GM21529 (cell line): Measurements from ENCODE around the gene MTRFR.
A peak's percentile ranks its signal among the peaks of the same experiment; 100 is the strongest.
"Not testable (repeated sequence)": the region's sequence is repeated elsewhere in the genome, so short reads cannot be mapped to it uniquely, and the experiment has no call there.

Source experiments
- ATAC-seq: cut with Tn5 transposase; IDR thresholded peaks from one replicate; pipeline ENCODE4 v1.9.1; 2021; ENCODE audit not compliant: unreplicated experiment

The MTRFR gene

DNA sequence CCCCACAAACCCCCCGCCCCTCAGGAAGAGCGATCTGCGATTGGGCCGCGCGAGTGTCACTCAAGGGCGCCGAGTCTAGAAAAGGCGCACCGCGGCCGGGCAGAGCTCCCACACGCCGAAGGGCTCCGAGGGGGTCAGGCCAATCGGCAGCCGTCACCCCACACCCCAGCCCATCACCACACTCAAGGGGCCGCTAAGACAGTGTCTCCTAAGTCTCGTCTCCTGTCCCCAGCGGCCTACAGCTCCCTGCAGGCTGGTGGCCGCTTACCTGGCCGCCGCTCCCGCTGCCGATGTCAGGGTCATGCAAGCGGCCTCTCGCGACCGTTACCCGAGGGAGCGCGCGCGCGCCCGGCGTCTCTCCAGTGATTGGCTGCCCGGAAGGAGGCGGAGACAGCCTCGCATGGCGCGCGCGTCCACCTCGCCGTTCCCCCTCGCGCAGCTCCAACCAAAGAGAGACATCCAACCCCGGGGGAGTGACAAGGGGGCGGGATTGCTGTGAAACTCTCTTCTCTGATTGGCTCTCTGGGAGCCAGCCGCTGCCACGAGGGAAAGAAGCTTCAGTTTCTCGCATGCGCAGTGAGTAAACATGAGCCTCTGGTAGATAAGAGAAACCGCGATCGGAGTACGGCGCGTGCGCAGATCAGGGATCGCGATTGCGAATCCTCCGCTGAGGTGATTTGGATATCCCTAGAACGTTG lies at the start of gene MTRFR, which contains the start of gene MPHOSPH9:
MTRFR (plus strand) TSS at position 630 of the 698 bp plus-strand sequence. CDS start 20,239 bp downstream, outside the sequence.
MPHOSPH9 (minus strand) TSS at position 335 of the 698 bp plus-strand sequence. CDS start 2,777 bp downstream, outside the sequence.
- peak; percentile 83 for ATAC-seq

DNA sequence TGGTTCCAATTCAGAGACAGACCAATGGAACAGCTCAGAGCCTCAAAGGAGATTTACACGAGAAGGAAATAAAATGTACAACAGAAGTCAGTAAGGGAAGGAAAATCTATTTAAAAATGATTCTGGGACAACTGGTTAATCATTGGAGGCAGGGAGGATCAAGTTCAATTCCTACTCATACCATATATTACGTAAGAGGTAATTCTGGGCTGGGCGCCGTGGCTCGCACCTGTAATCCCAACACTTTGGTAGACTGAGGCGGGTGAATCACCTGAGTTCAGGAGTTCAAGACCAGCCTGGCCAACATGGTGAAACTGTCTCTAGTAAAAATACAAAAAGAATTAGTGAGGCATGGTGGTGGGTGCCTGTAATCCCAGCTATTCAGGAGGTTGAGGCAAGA lies 45.6 kb upstream of the MTRFR start:
- ATAC-seq: no peak

DNA sequence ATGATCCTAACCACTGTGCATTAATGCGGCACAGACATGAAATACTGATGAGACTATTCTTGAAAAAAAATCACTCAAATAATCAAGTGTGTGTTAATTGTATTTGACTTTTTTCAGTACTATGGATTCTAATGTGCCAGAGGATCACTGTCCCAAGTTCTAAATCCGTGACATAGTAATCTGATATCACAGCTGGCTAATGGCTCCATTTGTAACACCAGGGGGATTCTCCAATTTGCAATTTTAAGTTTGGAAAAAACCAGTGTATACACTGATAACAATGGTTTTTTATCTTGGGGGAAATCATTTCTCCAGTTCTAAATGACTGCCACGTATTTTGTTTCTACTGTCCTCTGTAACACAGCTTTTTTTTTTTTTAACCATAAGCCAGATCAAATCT lies 33.3 kb upstream of the MTRFR start:
- ATAC-seq: no peak

DNA sequence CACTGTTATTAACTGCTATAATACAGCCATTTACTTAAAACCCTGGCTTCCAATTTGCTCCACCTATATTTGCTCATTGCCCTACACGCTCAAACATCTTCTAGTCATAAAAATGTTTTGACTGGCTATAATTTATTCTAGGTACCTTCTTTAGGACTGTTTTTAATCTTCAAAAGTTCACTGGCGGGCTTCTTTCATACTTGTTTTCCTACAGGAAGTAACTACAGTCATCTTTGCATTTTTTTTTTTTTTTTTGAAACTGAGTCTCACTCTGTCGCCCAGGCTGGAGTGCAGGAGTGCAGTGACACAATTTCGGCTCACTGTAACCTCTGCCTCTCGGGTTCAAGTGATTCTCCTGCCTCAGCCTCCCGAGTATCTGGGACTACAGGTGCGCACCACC lies 32.8 kb upstream of the MTRFR start:
- no peak for ATAC-seq

DNA sequence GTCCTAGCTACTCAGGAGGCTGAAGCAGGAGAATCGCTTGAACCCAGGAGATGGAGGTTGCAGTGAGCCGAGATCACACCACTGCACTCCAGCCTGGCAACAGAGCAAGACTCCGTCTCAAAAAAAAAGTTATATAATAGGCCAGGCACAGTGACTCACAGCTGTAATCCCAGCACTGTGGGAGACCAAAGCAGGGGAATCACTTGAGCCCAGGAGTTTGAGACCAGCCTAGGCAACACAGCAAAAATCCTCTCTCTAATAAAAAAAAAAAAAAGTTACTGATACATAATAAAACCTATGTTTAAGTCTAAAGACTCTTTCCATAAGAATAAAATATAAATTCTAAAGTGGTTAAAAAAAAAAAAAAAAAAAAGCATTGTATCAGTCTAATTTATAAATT lies 26.4 kb upstream of the MTRFR start:
- not testable (repeated sequence) for ATAC-seq

DNA sequence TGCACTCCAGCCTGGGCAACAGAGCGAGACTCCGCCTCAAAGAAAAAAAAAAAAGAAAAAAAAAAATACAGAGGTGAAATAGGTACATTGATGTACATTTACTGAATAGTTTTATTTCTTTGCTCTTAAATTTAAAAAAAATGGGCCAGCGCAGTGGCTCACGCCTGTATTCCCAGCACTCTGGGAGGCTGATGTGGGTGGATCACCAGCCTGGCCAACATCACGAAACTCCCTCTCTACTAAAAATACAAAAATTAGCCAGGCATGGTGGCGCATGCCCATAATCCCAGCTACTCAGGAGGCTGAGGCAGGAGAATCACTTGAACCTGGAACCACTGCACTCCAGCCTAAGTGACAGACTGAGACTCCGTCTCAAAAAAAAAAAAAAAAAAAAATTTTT lies 25.4 kb upstream of the MTRFR start:
- ATAC-seq: not testable (repeated sequence)

DNA sequence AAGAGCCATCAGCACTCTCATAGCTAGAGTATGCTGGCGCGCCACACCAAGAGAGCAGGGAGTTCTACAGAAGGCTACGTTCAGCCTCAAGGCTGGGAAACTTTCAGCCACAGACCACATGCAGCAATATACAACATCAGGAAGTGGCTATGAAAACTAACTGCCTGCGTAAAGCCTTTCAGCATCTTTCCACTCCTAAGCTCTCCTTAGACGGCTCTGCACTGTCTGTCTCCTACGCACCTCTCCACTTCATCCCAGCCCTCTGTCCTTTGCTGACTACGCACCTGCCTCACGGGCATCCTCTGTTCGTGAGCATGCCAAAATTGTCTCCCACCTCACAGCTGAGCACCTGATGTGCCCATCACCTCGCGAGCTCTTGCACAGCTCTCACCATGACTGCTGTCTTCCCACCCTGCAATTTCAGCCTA lies 10.0 kb upstream of the MTRFR start:
- no peak for ATAC-seq

DNA sequence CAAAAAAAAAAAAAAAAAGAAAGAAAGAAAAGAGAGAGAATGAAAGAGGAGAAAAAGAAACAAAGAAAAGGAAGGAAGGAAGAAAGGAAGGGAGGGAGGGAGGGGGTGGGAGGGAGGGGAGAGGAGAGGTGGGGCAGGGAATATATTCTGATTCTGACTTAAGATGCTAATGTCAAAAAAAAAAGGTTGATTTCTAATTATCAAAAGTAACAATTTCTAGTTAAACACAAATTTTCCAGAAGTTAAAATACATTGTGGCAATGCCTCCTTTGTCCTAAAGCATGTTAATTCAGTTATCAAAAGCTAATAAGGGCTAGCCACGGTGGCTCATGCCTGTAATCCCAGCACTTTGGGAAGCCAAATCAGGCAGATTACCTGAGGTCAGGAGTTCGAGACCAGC lies 7.8 kb upstream of the MTRFR start:
- ATAC-seq: no peak

DNA sequence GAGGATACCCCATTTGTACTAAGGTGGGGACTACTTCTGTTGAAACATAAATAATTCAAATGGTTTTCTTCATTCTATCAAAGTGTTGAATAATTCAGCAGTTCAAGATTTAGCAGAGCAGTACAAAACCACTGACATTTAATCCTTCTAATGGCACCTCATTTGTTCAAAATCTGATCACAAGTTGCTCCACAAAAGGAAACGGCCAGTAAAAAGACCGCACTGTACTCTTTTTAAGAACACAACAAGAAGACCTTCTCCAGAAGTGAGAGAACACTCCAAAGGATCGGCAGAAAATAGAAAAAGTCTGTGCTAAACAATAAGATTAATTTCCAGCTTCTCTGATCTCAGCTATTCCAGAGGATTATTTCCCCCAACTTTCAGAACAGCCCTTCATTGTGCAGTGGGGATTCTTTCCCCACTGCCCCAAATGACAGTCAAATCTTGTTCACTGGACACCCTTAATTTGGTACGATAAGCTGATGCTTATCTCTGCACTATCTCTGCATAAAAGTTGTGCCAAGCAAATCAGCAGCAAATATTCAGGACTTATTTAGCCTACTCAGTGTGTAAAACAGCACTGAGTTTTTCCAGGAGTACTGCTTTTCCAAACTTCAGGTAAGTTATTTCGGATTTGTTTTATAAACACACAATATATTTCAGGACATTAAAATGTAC lies 5.5 kb upstream of the MTRFR start:
- no peak for ATAC-seq

DNA sequence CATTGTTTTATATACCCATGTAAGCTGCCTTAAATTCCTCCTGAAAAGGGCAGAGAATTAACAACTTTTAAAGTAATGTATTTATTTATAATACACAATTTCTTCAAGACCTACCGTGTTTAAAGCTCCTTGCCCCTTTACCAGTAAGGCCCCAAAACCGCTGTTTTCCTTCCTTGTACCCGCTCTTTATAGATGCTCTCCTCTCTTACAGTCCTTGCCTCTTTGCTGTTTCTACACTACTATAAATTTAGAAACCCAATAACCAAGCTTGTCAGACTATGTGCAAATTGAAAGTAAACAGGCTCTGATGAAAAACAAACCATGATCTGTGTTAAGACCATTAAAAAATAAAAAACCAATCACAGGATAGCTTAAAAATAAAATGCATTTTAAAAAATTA lies 4.2 kb upstream of the MTRFR start:
- ATAC-seq: no peak

DNA sequence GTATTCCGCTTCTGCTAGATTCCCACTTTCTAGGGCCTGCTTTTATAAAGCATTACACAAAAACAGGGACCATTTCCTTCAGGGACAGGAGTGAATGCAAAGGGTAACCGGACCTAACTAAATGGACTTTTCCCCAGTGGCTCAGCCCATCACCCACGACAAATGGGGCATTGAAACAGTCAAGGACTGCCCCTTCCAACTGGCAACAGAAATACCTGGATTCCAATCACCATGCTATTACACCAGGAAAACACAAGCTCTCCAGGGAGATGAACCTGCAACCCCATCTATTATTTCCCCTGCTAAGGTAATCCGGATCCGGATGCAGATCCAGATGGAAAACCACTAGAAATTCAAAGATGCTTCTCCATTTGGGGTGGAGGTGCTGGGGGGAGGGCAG lies 1.3 kb upstream of the MTRFR start:
- ATAC-seq: no peak

DNA sequence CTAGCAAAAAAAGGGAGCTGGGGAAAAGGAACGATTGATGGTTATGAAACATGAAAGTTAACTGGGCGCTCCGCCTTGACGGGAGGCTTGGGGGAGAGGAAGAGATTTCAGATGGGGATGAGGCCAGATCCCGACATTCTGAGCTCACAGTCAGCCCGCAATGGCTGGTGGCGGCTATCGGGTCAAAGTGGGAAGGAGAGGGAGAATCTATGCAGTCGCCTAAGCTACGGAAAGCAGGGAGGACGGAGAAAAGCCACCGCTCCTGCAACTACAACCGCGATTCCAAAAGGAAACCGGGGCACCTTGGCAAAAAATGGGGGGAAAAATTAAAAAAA lies 797 bp upstream of the MTRFR start:
- ATAC-seq: no peak

DNA sequence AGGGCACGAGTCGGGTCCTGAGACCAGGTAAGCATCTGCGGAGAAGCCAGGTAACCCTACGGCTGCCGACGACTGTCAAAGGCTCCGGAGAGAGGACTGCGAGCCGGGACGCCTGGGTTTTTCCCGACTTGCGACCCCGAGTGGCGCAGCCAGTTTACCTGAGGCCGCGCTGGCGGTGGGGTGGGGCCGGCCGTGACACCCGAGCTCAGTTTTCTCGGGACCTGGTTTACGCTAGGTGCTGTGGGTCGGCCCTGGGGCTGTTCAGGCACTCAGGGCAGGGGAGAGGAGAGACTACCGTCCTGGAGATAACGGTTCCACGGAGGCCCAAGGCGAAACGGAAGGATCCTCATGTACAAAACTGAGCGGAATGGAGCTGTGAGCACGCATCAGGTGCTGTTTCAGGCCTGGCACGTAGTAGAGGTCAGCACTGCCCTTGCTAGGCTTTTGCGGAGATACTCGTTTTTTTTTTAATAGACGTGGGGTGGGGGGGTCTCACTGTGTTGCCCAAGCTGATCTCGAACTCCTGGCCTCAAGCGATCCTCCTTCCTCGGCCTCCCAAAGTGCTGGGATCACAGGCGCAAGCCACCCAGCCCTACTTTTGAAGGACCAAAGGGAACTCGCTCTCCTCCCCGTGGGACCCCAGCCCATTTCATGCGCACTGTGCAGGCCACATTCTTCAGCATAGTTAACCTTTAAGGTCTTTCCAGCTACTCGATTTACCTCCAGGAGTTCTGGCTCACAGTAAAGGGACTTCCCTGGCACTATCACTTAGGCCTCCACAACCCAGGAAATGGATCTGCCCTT lies 471 bp downstream of the MTRFR start:
- ATAC-seq: peak; percentile 7

DNA sequence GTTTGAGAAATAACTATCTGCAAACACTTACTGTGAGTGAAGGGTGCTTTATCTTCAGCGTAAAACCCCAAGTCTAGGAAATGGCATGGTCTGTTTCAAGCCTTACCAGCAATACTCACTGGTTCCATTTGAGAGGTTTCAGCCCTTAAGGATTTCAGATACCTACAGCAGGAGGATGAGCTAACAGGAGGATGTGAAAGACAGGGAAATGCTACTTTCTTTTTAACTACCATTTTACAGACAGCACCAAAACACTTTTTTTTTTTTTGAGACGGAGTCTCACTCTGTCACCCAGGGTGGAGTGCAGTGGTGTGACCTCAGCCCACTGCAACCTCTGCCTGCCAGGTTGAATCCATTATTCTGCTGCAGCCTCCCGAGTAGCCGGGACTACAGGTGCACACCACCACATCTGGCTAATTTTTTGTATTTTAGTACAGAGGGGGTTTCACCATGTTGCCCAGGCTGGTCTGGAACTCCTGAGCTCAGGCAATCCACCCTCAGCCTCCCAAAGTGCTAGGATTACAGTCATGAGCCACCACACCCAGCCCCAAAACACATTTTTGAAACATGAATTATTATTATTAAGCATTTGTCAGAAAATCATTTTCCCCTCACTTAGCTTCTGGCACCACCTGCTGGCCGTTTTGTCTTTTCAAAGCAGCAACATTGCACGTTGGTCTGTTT lies 4.6 kb downstream of the MTRFR start:
- ATAC-seq: no peak

DNA sequence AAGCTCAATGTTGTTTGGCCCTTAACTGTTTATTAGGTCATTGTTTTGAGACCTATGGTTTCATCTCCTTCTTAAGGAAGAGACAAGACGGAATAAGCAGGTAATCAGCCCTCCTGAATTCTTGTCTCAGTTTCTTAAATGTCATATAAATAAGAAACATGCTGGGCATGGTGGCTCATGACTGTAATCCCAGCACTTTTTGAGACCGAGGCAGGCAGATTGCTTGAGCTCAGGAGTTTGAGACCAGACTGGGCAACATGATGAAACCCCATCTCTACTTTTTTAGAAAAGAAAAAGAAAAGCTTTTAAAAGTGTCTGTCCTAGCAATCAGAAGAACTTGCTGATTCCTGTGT lies 5.1 kb downstream of the MTRFR start:
- no peak for ATAC-seq

DNA sequence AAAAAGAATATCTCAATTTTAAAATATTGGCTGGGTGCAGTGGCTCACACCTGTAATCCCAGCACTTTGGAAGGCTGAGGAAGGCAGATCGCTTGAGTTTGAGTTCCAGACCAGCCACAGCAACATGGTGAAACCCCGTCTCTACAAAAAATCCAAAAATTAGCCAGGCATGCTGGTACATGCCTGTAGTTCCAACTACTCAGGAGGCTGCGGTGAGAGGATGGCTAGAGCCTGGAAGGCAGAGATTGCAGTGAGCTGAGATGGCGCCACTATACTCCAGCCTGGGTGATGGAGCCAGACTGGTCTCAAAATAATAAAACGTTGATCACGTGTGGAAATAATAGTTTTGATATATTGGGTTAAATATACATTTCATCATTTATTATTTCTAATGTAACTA lies 5.7 kb downstream of the MTRFR start:
- ATAC-seq: no peak

DNA sequence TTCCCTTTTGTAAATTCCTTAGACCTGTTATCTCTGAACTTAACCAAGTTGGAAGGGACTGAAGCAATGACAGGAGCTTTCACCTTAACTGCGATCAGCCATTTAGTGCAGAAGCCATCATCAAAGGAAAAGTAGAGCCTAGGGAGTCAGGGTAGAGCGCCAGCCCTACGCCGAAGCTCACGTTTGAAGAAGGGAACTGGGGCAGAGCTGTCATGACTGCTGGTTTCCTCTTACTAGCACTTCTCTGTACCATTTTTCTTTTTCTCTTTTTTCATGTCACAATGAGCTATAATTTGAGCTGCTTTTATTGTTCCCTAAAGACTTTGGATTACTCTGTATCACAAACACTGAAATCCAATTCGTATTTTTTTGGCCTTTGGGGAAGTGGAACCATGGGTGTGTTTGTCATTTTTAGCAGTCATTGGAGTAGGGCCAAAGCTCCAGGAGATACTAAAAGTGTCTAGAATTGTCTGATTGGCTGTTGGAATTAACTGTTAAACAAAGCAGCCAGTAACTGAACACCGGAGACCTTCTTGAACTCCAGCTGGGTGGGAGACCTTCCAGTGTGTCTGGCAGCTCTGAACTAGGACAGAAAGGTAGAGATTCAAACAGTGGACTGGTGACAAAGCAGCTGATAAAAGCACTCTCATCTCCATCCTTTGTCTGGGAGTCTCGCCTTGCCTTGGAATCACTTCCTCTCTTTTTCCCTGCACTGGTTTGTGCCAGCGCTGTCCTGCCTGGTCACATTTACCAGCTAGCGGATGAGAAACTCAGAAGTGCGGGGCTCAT lies 9.1 kb downstream of the MTRFR start:
- ATAC-seq: no peak

DNA sequence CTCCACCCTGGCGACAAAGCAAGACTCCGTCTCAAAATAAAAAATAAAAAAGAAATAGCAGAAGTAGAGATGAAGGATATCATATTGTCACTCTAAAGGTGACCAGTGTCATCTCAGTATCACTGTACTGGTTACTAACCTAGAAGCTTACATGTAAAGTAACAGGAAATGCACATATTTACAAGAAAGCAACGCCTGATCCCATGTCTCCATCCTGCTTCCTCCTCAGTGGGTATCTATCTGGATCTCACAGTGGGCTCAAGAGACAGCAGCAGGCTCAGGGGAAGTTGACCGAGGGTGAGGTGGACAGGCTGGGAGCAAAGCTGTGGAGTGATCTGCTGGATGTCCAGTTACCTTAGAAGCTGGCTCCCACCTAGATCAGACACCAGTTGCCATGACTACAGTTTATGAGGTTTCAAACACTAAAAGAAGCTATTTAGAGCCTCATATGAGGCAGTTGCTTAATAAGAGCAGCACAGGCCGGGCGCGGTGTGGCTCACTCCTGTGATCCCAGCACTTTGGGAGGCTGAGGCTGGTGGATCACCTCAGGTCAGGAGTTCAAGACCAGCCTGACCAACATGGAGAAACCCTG lies 10.5 kb downstream of the MTRFR start:
- no peak for ATAC-seq

DNA sequence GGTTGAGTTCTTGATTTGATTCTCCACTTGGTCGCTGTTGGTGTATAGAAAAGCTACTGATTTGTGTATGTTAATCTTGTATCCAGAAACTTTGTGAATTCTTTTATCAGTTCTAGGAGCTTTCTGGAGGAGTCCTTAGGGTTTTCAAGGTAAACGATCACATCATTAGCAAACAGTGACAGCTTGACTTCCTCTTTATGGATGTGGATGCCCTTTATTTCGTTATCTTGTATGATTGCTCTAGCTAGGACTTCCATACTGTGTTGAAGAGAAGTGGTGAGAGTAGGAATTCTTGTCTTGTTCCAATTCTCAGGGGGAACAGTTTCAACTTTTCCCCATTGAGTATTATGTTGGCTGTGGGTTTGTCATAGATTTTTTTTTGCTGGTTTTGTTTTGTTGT lies 12.4 kb downstream of the MTRFR start:
- ATAC-seq: no peak

DNA sequence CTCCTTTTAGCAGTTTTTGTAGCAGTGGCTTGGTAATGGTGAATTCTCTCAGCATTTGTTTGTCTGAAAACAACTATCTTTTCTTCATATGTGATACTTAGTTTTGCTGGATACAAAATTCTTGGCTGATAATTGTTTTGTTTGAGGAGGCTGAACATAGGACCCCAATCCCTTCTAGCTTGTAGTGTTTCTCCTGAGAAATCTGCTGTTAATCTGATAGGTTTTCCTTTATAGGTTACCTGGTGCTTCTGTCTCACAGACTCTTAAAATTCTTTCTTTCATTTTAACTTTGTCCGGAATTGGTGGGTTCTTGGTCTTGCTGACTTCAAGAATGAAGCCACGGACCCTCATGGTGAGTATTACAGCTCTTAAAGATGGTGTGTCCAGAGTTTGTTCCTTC lies 14.9 kb downstream of the MTRFR start:
- not testable (repeated sequence) for ATAC-seq
